PC-3 (cell line): ENCODE data around the gene CHGA. TPM values are rescaled to one million over a fixed set of nuclear protein-coding genes. Genes with fewer than 3 reads are reported as not detected.

ENCODE experiments used
- ATAC-seq: fragments of 200-7000 bp; cut with Tn5 transposase; 2 replicates; pipeline ENCODE4 v1.9.1; 2020; ENCODE audit warnings: mild to moderate bottlenecking, moderate library complexity
- BruUV-seq: library from RNA; stranded (reverse); fragments of 400-500 nt; replicated peaks from 2 replicates; lab custom pipeline; 2021; lab: Mats Ljungman, UMichigan
- CTCF ChIA-PET: fragments of 300-600 bp; sonication (Branson Sonifier 250); formaldehyde crosslinking; loops from one replicate; lab custom pipeline; 2022; ENCODE audit warnings: antibody characterized with exemption; lab: Charles Lee
- POLR2A ChIA-PET: fragments of 300-600 bp; sonication (Branson Sonifier 250); formaldehyde crosslinking; loops from one replicate; lab custom pipeline; 2022; ENCODE audit warnings: antibody characterized with exemption; ENCODE audit not compliant: unreplicated experiment; lab: Charles Lee
- DNase-seq: peaks from one replicate; pipeline ENCODE4 v3.0.0-alpha.2; 2015
- H2AFZ ChIP-seq: fragments of 300-600 bp; sonication (generic); 2 replicates; pipeline ENCODE4 v1.6.0; 2016; ENCODE audit warnings: antibody characterized with exemption, low read length
- H3F3A ChIP-seq: fragments of 300-600 bp; sonication (generic); one replicate; pipeline ENCODE4 v1.6.0; 2017; ENCODE audit warnings: antibody characterized with exemption, low read length, control low read depth, mild to moderate bottlenecking; ENCODE audit not compliant: unreplicated experiment
- H3K27ac ChIP-seq: fragments of 300-600 bp; sonication (generic); 2 replicates; pipeline ENCODE4 v1.5.1; 2016; ENCODE audit warnings: mild to moderate bottlenecking, low read length
- H3K27me3 ChIP-seq: fragments of 300-600 bp; sonication (generic); 2 replicates; pipeline ENCODE4 v1.6.1; 2016; ENCODE audit warnings: low read length, mixed read lengths
- H3K36me3 ChIP-seq: fragments of 300-600 bp; sonication (generic); 2 replicates; pipeline ENCODE4 v1.6.1; 2016; ENCODE audit warnings: low read depth, mixed run types, low read length, mixed read lengths
- H3K4me1 ChIP-seq: fragments of 300-600 bp; sonication (generic); 2 replicates; pipeline ENCODE4 v1.5.1; 2016; ENCODE audit warnings: low read length; ENCODE audit not compliant: insufficient read depth
- H3K4me2 ChIP-seq: fragments of 300-600 bp; sonication (generic); 2 replicates; pipeline ENCODE4 v1.6.0; 2016; ENCODE audit warnings: low read length
- H3K4me3 ChIP-seq: fragments of 300-600 bp; sonication (generic); 2 replicates; pipeline ENCODE4 v1.5.1; 2016; ENCODE audit warnings: mild to moderate bottlenecking, low read length, mixed read lengths
- H3K79me2 ChIP-seq: fragments of 300-600 bp; sonication (generic); 2 replicates; pipeline ENCODE4 v1.6.1; 2017; ENCODE audit warnings: low read length, mixed read lengths
- H3K9ac ChIP-seq: fragments of 300-600 bp; sonication (generic); 2 replicates; pipeline ENCODE4 v1.6.0; 2016; ENCODE audit warnings: mild to moderate bottlenecking, low read length
- H3K9me2 ChIP-seq: fragments of 300-600 bp; sonication (generic); replicated peaks from 2 replicates; pipeline ENCODE4 v1.6.1; 2016; ENCODE audit warnings: mixed run types, low read length, mixed read lengths
- H3K9me3 ChIP-seq: fragments of 300-600 bp; sonication (generic); 2 replicates; pipeline ENCODE4 v1.6.1; 2016; ENCODE audit warnings: low read length, mixed read lengths
- H4K20me1 ChIP-seq: fragments of 300-600 bp; sonication (generic); 2 replicates; pipeline ENCODE4 v1.6.1; 2016; ENCODE audit warnings: low read length, mixed read lengths
- EZH2 ChIP-seq: fragments of 300-600 bp; sonication (generic); IDR thresholded peaks from one replicate; pipeline ENCODE4 v1.6.1; 2017; ENCODE audit warnings: antibody characterized with exemption, mild to moderate bottlenecking, low read length; ENCODE audit not compliant: unreplicated experiment
- EZH2phosphoT487 ChIP-seq: fragments of 300-600 bp; sonication (generic); IDR thresholded peaks from 2 replicates; pipeline ENCODE4 v1.6.1; 2018; ENCODE audit warnings: mild to moderate bottlenecking, antibody characterized with exemption, low read length, borderline replicate concordance
- intact Hi-C: fragments of 100-400 bp; cut with micrococcal nuclease; formaldehyde crosslinking; loops from 2 replicates; pipeline ENCODE4 v1.9.0; 2023
- total RNA-seq: library from RNA; depleted of rRNA; stranded (reverse); fragments of >200 nt; gene quantifications from 2 replicates; pipeline ENCODE4 v1.2.3, GENCODE V29; 2014
- TF ChIP-seq, protein P1 (sequence below): fragments of 300-600 bp; sonication (generic); conservative IDR thresholded peaks from 2 replicates; pipeline ENCODE4 v1.5.1; 2017; ENCODE audit warnings: antibody characterized with exemption, low read depth, mild to moderate bottlenecking, low read length

CHGA gene
- total RNA-seq, 1 experiment from 2014 or later = not detected

DNA sequence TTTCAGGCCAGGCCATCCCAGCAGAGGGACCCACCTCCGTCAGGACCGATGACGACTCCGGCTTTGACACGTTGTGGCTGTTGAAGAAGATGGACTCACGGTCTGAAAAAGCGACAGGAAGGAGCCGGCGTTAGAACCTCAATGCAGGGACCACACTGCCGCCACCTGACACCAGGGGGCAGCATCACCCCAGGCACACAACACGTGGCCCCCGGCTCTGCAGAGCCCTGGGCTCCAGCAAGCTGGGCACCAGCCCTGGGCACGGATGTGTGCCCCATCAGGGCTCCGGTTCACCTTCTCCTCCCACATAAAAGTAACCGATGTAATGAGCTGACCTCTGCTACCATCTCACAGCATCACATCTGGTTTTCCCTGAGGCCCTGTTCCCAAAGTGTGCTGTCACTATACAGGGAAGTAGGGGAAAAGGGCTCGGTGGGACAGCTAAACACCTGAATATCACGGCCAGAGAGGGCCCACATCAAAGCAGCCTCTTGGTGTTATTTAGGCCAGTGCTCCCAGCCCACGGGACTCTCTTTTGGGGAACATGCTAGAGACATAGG, 29.0 kb downstream of the CHGA start:
- Histone ChIP-seq H3K27ac (no peak overlapping the region), H3K9me3 (no peaks in the 10 kb centered on the region), H3K4me2 (no peak overlapping the region), H3K9me2 (no peaks in the 10 kb centered on the region), H3K4me1 (no peaks in the 10 kb centered on the region), H3K27me3 (no peaks in the 10 kb centered on the region), H3K9ac (no peak overlapping the region), H2AFZ (0 out of 2 replicates have a peak overlapping the region, but pooled peaks have one; percentile 50), H3K36me3 (0 out of 2 replicates have a peak, but pooled peaks cover 4% of the 10 kb centered on the region), H4K20me1 (no peaks in the 10 kb centered on the region), H3K79me2 (no peaks in the 10 kb centered on the region), H3K4me3 (no peak overlapping the region), H3F3A (no peaks in the 10 kb centered on the region)
- ATAC-seq = peak; percentile 96
- peak; percentile 68 for DNase-seq
- TF ChIP-seq, protein P1, sequence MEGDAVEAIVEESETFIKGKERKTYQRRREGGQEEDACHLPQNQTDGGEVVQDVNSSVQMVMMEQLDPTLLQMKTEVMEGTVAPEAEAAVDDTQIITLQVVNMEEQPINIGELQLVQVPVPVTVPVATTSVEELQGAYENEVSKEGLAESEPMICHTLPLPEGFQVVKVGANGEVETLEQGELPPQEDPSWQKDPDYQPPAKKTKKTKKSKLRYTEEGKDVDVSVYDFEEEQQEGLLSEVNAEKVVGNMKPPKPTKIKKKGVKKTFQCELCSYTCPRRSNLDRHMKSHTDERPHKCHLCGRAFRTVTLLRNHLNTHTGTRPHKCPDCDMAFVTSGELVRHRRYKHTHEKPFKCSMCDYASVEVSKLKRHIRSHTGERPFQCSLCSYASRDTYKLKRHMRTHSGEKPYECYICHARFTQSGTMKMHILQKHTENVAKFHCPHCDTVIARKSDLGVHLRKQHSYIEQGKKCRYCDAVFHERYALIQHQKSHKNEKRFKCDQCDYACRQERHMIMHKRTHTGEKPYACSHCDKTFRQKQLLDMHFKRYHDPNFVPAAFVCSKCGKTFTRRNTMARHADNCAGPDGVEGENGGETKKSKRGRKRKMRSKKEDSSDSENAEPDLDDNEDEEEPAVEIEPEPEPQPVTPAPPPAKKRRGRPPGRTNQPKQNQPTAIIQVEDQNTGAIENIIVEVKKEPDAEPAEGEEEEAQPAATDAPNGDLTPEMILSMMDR = peak; percentile 94
- no peak for TF ChIP-seq EZH2phosphoT487
- ChIA-PET POLR2A (no interaction called here), CTCF (interaction anchor here (0.5 to 2.0 kb wide), 3 partner anchors 162 to 232 kb away, joined by 3 to 15 read pairs (median 6); no protein-coding TSS in a partner anchor)
- intact Hi-C loops = loop anchor here (1.0 kb wide), 2 partner anchors 161 to 187 kb away; no protein-coding TSS in a partner anchor
- no TSS peak for BruUV-seq

DNA sequence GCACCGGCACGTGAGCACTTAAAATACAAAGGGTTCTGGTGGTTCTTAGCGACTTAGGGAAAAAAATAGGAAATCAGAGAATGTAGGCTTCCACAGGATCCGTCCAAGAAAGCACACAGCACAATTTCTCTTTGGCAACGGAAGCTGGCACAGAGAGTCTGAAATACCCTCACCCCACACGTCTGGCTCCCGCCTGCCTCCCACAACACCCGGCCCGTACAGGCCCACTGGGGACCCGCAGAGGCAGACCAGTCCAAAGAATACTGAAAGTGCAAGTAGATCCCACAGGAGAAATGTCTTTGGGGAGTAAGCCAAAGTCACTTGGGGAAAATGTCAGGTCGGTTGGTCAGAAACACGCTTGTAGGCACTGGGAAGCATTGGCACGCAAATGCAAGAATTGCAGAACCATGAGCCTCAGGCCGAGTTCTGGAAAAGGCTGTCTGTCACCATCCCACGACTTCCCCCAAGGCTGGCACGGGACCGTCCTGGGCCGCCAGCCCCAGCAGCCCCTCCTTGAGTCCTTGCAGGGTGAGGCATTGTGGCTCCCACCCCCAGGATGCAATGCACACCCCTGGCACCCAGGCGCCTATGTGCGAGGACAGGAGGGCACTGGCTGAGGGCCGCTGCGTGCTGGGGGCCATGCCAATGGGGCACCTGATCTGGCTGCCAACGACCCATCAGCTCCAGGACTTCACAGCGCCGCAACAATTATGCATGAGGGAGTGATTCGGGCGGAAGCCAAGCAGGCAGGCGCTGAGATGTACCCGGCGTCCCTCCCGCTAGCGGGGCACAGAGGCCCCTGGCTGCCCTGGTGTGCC, 29.7 kb downstream of the CHGA start:
- no peak overlapping the region for H3K27ac ChIP-seq
- H3K36me3 ChIP-seq = 0 out of 2 replicates have a peak, but pooled peaks cover 4% of the 10 kb centered on the region
- H3F3A ChIP-seq = no peaks in the 10 kb centered on the region
- H3K4me1 ChIP-seq = no peaks in the 10 kb centered on the region
- ATAC-seq (no peak), DNase-seq (no peak)
- intact Hi-C loops = loop anchor here (1.0 kb wide), 2 partner anchors 161 to 187 kb away; no protein-coding TSS in a partner anchor
- ChIA-PET CTCF (interaction anchor here (1.3 to 2.0 kb wide), 2 partner anchors 161 to 179 kb away, joined by 6 to 15 read pairs; no protein-coding TSS in a partner anchor), POLR2A (no interaction called here)
- no peaks in the 10 kb centered on the region for H3K27me3 ChIP-seq
- H3K9me3 ChIP-seq = no peaks in the 10 kb centered on the region
- no peak overlapping the region for H2AFZ ChIP-seq
- H3K4me3 ChIP-seq = no peak overlapping the region
- TF ChIP-seq, protein P1 = no peak
- no peak for TF ChIP-seq EZH2
- TF ChIP-seq EZH2phosphoT487 = no peak
- no peak overlapping the region for H3K4me2 ChIP-seq
- H3K9me2 ChIP-seq = no peaks in the 10 kb centered on the region
- H3K79me2 ChIP-seq = no peaks in the 10 kb centered on the region
- H3K9ac ChIP-seq = no peak overlapping the region
- H4K20me1 ChIP-seq = no peaks in the 10 kb centered on the region
- no TSS peak for BruUV-seq
